ENCODE data around the gene NOVA2. TPM values are rescaled to one million over a fixed set of nuclear protein-coding genes. Genes with fewer than 3 reads are reported as not detected.

NOVA2 gene
- total RNA-seq, 1 donor from 2014 or later: 5.9 TPM

- no peak for DNase-seq (ENCODE audit: low spot score)
- intact Hi-C loops (cut with DNase I): no loop called here
Measured at GRCh38 chr19:46002678-46003275, 29.1 kb upstream of the NOVA2 start.

GRCh38 chr19:46000491-46001246, 27.0 kb upstream of the NOVA2 start:
- no peak for DNase-seq (ENCODE audit: low spot score)
- intact Hi-C loops (cut with DNase I): no loop called here

- intact Hi-C loops (cut with DNase I): no loop called here
- DNase-seq (ENCODE audit: low spot score): no peak
Measured at GRCh38 chr19:45999653-46000121, 26.0 kb upstream of the NOVA2 start.

GRCh38 chr19:45998834-45999233, 25.2 kb upstream of the NOVA2 start:
- no peak for DNase-seq (ENCODE audit: low spot score)

GRCh38 chr19:45996933-45997332, 23.3 kb upstream of the NOVA2 start:
- no peak for DNase-seq (ENCODE audit: low spot score)
- intact Hi-C loops (cut with DNase I): no loop called here

More at GRCh38 chr19:45998834-45999233, 25.2 kb upstream of the NOVA2 start:
- intact Hi-C loops (cut with DNase I): no loop called here

GRCh38 chr19:45995715-45996385, 22.2 kb upstream of the NOVA2 start:
- intact Hi-C loops (cut with DNase I): no loop called here
- DNase-seq (ENCODE audit: low spot score): no peak

- intact Hi-C loops (cut with DNase I): no loop called here
- peak; percentile 97 for DNase-seq (ENCODE audit: low spot score)
Measured at GRCh38 chr19:45994998-45995714, 21.5 kb upstream of the NOVA2 start, which contains the start of gene CCDC61. Gene CCDC61 (plus strand): TSS chr19:45995467. CDS start chr19:46003019, 7,552 bp downstream.

GRCh38 chr19:45994456-45994997, 20.9 kb upstream of the NOVA2 start:
- intact Hi-C loops (cut with DNase I): no loop called here
- no peak for DNase-seq (ENCODE audit: low spot score)

GRCh38 chr19:45990113-45990728, 16.6 kb upstream of the NOVA2 start:
- DNase-seq (ENCODE audit: low spot score): no peak

GRCh38 chr19:45985321-45985720, 11.7 kb upstream of the NOVA2 start:
- DNase-seq (ENCODE audit: low spot score): no peak
- intact Hi-C loops (cut with DNase I): no loop called here

More at GRCh38 chr19:45990113-45990728, 16.6 kb upstream of the NOVA2 start:
- intact Hi-C loops (cut with DNase I): no loop called here

GRCh38 chr19:45981350-45981749, 7.7 kb upstream of the NOVA2 start:
- intact Hi-C loops (cut with DNase I): no loop called here
- no peak for DNase-seq (ENCODE audit: low spot score)

GRCh38 chr19:45978156-45978555, 4.5 kb upstream of the NOVA2 start:
- intact Hi-C loops (cut with DNase I): no loop called here
- DNase-seq (ENCODE audit: low spot score): no peak

GRCh38 chr19:45976178-45976577, 2.5 kb upstream of the NOVA2 start:
- DNase-seq (ENCODE audit: low spot score): no peak
- intact Hi-C loops (cut with DNase I): no loop called here

- intact Hi-C loops (cut with DNase I): no loop called here
- no peak for DNase-seq (ENCODE audit: low spot score)
Measured at GRCh38 chr19:45975306-45976070, 1.8 kb upstream of the NOVA2 start.

GRCh38 chr19:45972947-45973540, 621 bp downstream of the NOVA2 start:
- DNase-seq (ENCODE audit: low spot score): no peak
- intact Hi-C loops (cut with DNase I): no loop called here

GRCh38 chr19:45972081-45972946, 1.4 kb downstream of the NOVA2 start:
- no peak for DNase-seq (ENCODE audit: low spot score)
- intact Hi-C loops (cut with DNase I): no loop called here

- intact Hi-C loops (cut with DNase I): loop anchor here (2.0 kb wide), 1 partner anchor 15 kb away; no protein-coding TSS in a partner anchor
- DNase-seq (ENCODE audit: low spot score): no peak
Measured at GRCh38 chr19:45971260-45971902, 2.3 kb downstream of the NOVA2 start.

Data from cardiac septum (tissue), 1 donor.